GM23338 (cell line): ENCODE data around the gene TSPEAR.

Experiments used
- CTCF ChIP-seq, 2 experiments: fragments of 200-600 bp in 1 of 2; sonication (generic) in 1 of 2; conservative IDR thresholded peaks; 2 replicates each; pipeline versions ENCODE4 v1.5.1 to v1.6.1; 2016 to 2017; ENCODE audit warnings: antibody characterized with exemption in 2 of 2, low read depth in 2 of 2, mild to moderate bottlenecking in 2 of 2, moderate library complexity in 1 of 2
- EZH2 ChIP-seq: fragments of 200-600 bp; sonication (generic); IDR thresholded peaks from one replicate; pipeline ENCODE4 v1.8.0; 2017; ENCODE audit warnings: antibody characterized with exemption, mild to moderate bottlenecking, low read depth; ENCODE audit not compliant: unreplicated experiment
- POLR2AphosphoS5 ChIP-seq: IDR thresholded peaks from 2 replicates; pipeline ENCODE4 v1.6.1; 2016; ENCODE audit warnings: antibody characterized with exemption, low read depth
- REST ChIP-seq: IDR thresholded peaks from one replicate; pipeline ENCODE4 v1.6.1; 2018; ENCODE audit warnings: antibody characterized with exemption; ENCODE audit not compliant: unreplicated experiment

GRCh38 chr21:44480200-44481053, 230.9 kb downstream of the TSPEAR start:
- TF ChIP-seq CTCF (conservative IDR thresholded peaks at IDR 0.05; ENCODE audit: low read depth in 2 of 2): no peak
- no peak for TF ChIP-seq EZH2
- TF ChIP-seq REST: no peak
- TF ChIP-seq POLR2AphosphoS5: no peak
